HG03558 (cell line): ENCODE measurements around the gene PPP1CC.
"Not testable (repeated sequence)": the region's sequence is repeated elsewhere in the genome, so short reads cannot be mapped to it uniquely, and the experiment has no call there.

Source experiments
- ATAC-seq: cut with Tn5 transposase; IDR thresholded peaks from one replicate; pipeline ENCODE4 v1.9.1; 2021; ENCODE audit warnings: moderate number of reproducible peaks; ENCODE audit not compliant: unreplicated experiment; ENCODE audit errors: extremely low read depth

PPP1CC gene

DNA sequence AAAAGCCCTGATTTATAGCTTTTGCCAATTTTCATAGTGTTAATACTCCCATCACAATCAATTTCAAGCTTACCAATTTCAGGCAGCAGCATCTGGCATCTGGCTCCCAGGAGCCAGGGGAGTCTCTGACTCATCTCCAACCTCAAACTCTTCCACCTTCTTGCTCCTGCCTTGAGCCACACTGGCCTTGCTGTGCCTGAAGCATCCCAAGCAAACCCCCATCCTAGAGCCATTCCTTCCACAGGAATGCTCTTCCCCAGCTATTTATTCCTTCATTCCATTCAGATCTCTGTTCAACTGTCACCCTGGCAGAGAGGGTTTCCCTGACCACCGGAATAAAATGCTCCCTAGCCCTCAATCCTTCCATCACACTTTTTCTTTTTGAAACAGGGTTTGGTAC lies 13.9 kb upstream of the PPP1CC start:
- no peak for ATAC-seq

DNA sequence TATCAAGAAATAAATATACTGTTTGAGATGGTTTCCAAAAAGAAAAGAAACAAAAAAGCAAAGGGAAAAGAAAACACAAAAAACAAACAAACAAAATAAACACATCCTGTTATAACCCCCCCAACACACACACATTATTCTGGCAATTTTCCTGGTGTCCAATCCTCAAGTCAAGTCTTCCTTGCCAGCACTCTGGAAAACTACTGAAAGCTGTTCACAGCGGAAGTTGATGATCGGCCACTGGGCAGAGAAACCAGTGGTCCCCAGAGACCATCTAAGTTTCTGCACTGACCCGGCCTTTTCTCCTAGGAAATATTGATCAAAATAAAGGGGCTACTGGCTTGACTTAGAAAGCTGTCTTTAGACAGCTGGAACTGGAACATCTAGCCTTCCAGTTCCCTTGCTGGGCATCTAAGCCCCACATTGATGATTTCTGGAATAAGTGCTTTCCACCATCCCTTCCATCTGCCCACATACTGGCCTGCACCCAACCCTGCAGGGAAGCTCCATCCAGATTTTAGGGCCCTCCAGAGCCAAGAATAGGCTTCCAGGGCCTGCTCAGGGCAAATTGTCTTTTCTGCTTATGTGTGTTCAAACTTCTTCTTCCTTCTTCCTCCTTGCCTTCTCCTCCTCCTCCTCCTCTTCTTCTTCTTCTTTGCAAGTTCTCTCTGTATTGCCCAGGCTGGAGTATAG lies 11.6 kb upstream of the PPP1CC start:
- ATAC-seq, result no peak

DNA sequence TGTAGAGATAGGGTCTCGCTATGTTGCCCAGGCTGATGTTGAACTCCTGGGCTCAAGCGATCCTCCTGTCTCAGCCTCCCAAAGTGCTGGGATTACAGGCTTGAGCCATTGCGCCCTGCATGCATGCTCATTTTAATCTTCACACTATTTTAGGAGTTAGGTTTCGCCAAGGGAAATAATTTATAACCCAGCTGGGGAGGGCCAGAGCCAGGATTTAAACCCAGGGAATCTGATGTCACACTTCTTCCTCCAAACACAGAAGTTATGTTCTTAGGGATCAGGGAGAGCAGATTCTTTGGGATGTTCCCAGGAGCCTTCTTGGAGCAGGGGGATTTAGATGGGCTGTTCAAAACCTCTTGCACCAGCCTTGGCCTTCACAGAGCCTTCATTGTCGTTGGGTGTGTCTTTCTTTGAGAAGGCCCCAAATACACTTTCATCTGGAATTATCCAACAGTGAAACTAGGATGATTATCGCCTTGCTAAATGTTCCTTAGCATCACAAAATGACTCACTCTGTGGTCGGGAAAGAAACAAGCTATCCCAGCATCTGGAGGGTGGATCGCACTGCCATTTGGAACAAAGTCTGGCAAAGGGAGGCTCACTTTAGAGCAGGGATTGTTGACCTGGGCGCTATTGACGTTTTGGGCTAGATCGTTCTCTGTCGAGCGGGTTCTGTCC lies 8.2 kb upstream of the PPP1CC start:
- no peak for ATAC-seq

DNA sequence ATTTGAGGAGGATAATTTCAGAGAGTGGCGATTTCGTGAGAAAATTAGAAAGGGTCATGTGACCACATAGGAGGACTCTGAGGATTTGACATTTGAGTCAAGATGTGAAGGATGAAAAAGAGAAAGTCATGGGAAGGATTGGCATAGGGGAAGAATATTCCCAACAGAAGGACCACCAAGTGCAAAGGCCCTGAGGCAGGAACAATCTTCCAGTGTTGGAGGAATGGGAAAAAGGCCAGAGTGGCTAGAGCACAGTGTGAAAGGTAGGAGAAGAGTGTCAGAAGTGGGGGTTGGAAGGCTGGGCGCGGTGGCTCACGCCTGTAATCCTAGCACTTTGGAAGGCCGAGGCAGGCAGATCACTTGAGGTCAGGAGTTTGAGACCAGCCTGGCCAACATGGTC lies 3.9 kb upstream of the PPP1CC start:
- ATAC-seq, result no peak

DNA sequence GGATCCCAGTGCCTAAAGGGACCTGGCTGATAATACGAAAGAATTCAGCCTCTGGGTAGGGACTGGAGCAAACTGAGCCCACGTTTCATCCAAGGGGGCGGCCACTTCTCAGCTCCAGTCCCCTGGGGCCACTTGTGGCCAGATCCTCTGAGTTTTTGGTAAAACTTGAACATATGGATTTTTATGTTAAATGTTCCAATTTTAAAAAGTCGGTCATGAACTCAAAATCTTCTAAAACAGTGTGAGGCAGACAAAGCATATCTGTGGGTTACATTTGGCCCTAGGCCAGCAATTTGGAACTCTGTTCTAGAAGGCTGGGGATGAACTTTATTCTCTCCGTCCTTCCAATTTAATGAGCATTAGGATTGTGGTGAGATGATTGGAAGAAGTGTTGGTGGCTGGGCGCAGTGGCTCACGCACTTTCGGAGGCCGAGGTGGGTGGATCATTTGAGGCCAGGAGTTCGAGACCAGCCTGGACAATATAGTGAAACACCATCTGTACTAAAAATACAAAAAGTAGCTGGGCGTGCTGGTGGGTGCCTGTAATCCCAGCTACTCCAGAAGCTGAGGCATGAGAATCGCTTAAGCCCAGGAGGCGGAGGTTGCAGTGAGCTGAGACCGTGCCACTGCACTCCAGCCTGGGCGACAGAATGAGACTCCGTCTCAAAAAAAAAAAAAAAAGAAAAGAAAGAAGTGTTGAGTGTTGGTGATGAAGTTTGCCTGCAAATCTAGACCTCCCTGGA lies 3.0 kb upstream of the PPP1CC start:
- ATAC-seq, result no peak

DNA sequence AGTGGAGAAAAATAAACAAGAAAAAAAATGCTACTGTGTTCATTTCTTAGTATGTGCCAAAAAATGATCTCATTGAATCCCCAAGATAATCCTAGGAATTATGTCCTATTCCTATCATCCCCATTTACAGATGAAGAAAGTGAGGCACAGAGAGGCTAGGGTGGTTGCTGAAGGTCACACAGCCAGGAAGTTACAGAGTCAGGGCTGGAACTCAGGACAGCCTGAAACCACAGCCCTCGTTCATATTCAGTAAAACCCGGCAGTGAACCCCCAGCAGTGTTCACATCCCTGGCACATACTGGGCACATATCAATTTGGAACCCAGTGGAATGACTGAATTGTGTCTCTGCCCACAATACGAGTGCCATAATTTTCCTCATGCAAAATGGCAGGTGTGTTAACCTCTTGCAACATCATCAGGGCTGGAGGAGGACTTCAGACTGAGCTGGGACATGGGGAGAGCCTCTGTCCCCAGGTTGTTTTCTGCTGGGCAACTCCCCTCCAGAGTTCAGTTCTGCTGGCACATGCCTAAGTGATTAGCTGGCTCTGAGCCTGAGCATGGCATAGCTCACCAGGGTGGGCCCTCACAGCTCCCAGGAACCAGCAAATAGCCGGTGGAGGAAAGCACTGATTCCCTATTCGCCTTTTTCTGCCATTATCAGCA lies 2.0 kb upstream of the PPP1CC start:
- ATAC-seq, result no peak

DNA sequence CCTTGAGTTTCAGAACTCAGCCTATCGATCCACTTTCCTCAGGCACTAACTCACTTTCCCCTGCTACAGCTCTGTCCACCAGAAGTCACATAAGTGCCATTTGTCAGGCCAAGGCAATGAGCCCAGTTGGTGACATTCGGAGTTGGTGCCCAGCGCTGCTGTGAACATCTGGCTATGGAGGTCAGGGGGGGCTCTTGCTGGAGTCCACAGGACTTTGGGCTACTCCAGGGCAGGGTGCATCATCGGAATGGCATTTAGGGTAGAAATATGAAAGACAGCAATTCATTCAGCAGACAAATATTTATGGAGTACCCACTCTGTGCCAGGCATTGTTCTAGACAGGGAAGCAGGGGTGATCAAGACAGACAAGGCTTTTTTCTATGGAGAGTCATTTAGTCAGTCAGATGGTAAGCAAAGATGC lies 1.5 kb upstream of the PPP1CC start:
- ATAC-seq, result no peak

DNA sequence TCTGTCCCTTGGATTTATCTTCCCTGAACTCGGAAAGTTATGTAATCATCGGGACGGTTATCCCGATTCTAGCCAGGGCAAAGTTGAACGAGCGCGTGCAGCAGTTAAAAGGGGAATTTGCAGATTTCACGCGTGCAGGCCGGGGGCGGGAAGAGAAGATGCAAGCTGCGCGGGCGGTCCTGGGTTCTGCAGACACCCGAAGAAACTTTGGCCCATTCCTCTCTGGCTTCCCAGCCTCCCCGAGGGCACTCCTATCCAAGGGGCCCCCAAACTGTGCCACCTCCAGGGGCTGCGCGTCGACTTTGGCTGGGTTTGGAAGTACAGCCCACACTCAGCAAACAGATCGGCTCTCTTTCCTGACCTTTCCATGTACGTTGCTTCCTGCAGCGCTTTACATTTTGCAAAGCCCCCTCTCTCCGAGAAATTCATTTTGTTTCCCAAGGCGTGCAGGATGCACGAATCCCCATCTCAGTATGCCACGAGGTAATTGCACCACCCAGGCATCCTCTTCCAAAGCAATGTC lies 941 bp upstream of the PPP1CC start:
- ATAC-seq, result no peak

DNA sequence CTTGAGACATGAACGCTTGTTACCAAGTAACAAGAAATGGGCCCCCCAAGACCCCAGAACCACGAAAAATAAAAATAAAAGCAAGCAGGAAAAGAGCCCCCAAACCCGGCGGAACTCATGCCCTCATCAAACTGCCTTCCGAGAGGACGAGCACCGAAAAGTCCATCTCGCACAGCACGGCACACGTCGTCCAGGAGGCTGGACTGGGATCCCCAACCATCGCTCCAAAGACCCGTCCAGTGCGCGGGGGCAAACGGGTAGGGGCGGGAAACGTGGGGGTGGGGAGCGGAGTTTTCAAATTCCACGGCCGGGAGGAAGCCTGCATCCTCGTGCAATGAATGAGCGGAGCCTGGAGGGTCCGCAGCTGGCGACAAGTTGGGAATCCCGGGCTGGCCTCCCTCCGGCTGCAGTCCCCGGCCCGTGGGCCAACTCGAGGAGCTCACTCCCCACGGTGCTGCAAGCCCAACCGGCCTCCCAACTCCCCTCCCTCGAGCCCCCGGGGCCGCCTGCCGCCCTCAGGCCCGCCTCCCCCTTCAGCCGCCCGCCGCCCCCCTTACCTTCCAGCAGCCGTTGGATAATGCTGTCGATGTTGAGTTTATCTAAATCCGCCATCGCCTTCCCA lies 484 bp downstream of the PPP1CC start:
- no peak for ATAC-seq

DNA sequence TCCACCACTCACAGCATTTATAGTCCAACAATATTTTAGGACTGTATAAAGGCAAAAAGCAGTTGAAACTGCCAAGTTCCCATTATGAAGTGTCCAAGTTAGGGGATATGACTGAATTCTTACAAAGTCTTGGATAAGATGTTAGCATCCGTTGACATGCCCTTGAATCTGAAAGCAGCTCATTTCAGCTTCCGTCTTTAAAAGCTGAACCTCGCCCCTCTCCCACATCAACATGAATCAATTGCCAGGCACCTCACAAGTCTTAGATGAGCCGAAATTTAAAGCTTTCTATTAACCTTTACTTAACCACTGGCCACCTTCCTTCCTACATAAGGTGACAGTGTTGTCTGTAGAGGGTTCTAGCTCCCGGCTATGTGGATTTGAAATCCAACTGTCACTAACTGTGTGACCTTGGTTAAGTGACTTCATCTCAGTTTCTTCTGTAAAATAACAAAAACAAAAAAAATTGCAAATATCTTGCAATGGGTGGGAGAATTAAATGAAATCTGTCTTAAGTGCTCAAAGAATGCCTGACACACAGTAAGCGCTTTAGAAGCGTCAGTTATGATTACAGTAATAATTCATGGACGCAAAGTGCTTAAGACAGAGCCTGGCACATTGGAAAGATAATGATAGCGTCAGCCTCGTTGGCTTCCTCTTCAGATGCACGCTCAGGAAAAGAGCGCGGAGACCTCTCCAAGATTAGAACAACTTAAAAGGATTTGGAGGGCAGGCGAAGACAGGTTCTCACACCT lies 1.2 kb downstream of the PPP1CC start:
- no peak for ATAC-seq

DNA sequence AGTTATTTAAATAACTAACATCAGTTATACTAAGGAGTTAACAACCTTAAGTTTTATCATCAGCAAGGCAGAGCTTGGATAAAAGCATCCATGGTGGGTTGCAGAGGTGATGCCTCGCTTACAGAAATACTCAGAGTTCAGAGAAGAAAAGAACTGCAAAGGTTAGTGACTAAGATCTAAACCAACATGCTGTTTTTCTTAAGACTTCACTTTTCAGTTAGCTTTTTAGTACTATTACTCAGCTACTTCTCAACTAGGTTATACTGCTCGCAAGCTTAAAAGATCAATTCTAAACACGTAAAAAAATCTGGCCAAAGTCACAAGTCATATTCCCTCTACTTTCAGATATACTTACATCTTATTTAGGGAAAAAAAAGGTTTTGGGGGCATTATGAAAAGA lies 2.8 kb downstream of the PPP1CC start:
- ATAC-seq, result no peak

DNA sequence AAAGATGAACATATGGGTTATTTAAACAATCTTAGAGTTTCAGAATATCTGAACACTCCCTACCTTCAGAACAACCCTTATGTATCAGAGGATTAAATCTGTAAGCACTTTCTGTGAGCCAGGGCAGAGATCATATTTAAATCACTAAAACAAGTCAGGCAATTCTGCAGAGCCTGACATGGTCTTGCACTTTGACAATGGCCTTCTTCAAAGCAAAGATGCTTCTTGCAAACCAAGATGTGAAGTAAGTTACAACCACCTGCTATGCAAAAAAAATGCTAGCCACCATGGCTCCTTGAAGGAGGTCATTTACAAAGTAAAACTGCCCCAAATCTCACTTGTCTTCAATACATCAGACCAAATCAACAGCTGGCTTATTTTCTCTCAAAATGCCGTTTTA lies 3.2 kb downstream of the PPP1CC start:
- no peak for ATAC-seq

DNA sequence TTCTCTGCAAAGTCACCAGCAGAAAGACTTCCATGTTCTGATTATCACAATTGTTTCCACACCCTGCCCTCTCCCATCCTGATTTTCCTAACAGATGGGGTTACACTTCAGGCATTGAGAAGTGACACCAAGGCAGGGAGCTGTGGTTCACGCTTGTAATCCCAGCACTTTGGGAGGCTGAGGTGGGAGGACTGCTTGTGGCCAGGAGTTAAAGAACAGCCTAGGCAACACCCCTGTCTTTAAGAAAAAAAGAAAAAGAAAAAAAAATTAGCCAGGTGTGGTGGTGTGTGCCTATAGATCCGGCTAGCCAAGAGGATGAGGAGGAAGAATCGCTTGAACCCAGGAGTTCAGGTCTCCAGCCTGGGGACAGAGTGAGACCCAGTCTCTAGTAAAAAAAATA lies 5.2 kb downstream of the PPP1CC start:
- no peak for ATAC-seq

DNA sequence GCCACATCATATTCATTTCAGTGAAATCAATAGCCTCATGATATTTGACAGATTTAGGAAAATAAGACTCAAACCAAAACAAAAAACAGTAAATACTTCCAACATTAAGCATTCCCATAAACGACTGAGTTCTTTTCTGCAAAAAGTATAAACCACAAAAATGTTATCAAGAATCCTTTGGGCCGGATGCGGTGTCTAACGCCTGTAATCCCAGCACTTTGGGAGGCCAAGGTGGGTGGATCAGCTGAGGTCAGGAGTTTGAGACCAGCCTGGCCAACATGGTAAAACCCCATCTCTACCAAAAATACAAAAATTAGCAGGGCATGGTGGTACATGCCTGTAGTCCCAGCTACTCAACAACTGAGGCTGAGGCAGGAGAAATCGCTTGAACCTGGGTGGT lies 5.7 kb downstream of the PPP1CC start:
- not testable (repeated sequence) for ATAC-seq

DNA sequence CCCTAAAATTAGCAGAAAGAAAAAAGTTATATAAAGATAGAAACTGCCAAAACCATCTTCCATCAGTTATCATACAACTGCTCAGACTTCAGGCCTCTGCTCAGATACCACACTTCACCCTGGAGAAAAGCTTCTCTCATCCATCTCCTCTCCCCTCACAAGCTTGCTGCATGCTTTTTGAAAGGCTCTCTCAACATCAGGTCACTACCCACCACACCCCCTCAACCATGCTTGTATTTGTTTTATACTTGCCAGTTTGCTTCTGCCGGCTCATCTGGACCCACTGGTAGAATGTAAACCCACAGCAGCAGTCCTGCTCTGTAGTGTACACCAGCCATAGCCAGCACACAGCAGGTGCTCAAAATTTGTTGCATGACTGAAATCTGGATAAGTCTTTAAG lies 8.8 kb downstream of the PPP1CC start:
- ATAC-seq, result no peak

DNA sequence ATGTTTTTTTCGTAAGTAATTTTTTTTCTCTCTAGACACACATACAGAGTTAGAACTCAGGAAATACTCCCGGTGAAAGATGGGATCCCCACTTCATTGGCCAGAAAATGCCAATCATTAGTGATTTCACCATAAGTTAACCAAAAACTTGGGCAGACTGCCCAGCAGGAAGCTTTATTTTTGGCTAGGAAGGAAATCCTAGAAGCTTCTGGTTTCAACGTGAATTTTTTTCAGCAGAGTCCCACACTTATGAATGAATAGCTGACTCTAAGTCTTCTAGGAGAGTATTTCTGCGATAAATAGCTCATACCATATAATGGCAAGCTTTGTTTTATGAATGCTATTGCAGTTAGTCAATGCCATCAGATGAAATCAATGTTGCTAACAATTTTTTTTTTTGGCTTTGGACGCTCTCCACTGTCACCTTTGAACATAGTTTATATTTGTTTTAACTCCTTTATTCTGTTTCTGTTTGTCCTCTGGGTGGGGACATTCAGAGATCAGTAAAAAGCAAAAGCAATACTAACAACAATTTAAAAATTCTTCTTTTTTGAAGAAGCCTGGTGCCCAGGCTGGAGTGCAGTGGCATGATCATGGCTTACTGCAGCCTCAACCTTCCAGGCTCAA lies 9.5 kb downstream of the PPP1CC start:
- ATAC-seq, result no peak

DNA sequence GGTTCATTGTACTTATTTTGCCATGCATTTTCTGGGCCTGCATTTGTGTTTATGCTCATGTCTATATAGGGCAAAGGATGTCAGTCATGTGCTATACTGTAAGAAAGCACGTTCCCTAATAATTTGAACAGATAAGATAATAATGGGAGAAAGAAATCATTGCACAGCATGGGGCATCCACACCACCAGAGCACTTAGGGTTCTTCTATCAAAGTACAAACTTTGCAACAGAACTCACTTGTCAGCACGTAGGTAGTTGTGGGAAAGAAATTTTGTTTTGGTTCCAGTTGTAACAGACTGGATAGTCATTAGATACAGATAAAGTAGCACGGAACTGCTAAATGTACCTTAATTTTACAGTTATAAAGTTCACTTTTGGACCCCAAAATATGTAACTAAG lies 10.1 kb downstream of the PPP1CC start:
- ATAC-seq, result no peak

DNA sequence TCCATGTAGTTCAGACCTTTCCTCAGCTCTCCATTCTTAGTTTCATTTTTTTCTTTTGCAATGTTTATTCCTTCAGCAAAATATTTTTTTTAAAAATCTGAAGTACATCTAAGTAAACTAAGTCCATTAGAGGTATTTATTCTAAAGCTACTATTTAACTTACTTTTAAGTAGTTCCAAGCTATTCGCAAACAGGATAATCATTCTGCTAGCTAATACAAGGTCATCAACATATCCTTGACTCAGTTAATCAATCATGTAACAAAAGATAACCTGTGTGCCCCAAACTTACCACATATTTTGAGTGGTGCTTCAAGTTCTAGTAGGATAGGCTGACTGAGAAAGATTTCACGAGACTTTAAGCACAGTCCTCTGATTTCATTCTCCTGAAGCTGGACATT lies 11.2 kb downstream of the PPP1CC start:
- ATAC-seq, result no peak

DNA sequence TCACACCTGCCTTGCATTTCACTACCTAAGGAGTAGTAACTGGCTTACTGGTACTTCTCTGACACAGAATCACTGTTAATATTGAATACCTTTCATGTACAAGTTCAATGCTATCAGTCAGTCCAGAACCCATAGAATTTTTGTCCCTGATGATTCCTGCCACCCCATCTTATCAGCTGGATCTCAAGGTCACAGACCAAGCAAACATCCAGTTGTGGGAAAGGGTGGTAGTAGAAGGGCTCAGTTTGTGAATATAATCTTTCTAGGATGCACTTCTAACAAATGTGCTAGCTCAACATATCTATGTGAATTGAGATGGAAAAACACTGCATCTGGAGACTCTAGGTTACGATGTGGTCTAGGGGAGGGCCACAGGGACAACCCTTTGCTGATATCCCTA lies 14.1 kb downstream of the PPP1CC start:
- ATAC-seq, result no peak
